Esophagus squamous epithelium (tissue), 5 donors: Measurements from ENCODE around the gene NUDCD3. TPM values are rescaled to one million over a fixed set of nuclear protein-coding genes. Genes with fewer than 3 reads are reported as not detected.

Source experiments
- DNase-seq: peaks from one replicate; lab custom pipeline; 2025; lab: John Stamatoyannopoulos, UW
- H3K27ac ChIP-seq, 4 donors: fragments of 200-600 bp; sonication (generic); one replicate each; pipeline ENCODE4 v1.5.1; 2016 to 2019; ENCODE audit warnings: mild to moderate bottlenecking in 1 of 4
- H3K27me3 ChIP-seq, 4 donors: fragments of 200-600 bp; sonication (generic); 1 replicate in 3 of 4; 2 replicates in 1 of 4; pipeline versions ENCODE4 v1.5.1 to v1.6.0; 2017 to 2021; ENCODE audit warnings: antibody characterized with exemption in 1 of 4
- H3K36me3 ChIP-seq, 3 donors: fragments of 200-600 bp; sonication (generic); one replicate each; pipeline ENCODE4 v1.5.1; 2016 to 2019
- H3K4me1 ChIP-seq, 3 donors: fragments of 200-600 bp; sonication (generic); one replicate each; pipeline ENCODE4 v1.5.1; 2017 to 2019
- H3K4me3 ChIP-seq, 4 donors: fragments of 200-600 bp; sonication (generic); 1 replicate in 3 of 4; 2 replicates in 1 of 4; pipeline ENCODE4 v1.5.1; 2016 to 2019; ENCODE audit warnings: mild to moderate bottlenecking in 2 of 4, moderate library complexity in 1 of 4
- H3K9me3 ChIP-seq, 3 donors: fragments of 200-600 bp; sonication (generic); one replicate each; pipeline ENCODE4 v1.5.1; 2016 to 2019
- POLR2A ChIP-seq, 4 donors: fragments of 450-650 bp; IDR thresholded peaks; one replicate each; pipeline ENCODE4 v1.6.1; 2017; ENCODE audit warnings: antibody characterized with exemption in 4 of 4, mild to moderate bottlenecking in 4 of 4, moderate library complexity in 3 of 4
- WGBS, 2 donors: methylation state at CpG; one replicate each; pipeline ENCODE4 v1.1.5; 2018; 5-methylcytosine and 5-hydroxymethylcytosine counted together
- intact Hi-C: fragments of 100-400 bp; cut with DNase I; formaldehyde crosslinking; loops from one replicate; pipeline ENCODE4 v1.15.0; 2022
- total RNA-seq, 4 donors: library from RNA; depleted of rRNA; stranded (reverse); fragments of >200 nt; gene quantifications; one replicate each; pipeline ENCODE4 v1.1.0, GENCODE V29; 2016
- TF ChIP-seq, protein P1 (sequence below), 6 experiments: fragments of 450-650 bp in 4 of 6; fragments of 200-600 bp in 2 of 6; sonication (generic) in 2 of 6; IDR thresholded peaks; one replicate each; pipeline ENCODE4 v1.5.1; 2016 to 2019; ENCODE audit warnings: antibody characterized with exemption in 6 of 6, mild to moderate bottlenecking in 4 of 6, moderate library complexity in 4 of 6
- donor health status: DM: yes; HTN: yes; CAD: no.

Gene NUDCD3
- total RNA-seq, 4 donors from 2014 or later = 33.5 to 54.0 (median 47.0) TPM

GRCh38 chr7:44403176-44403759 lies 87.2 kb downstream of the NUDCD3 start:
- 94 to 100% methylated on average over 1 to 4 of the region's 4 CpGs for WGBS, 2 donors
- Histone ChIP-seq H3K4me1 (peaks cover 0 to under 1% (median 0%) of the 10 kb centered on the region in 3 donors), H3K4me3 (no peak overlapping the region), H3K9me3 (no peaks in the 10 kb centered on the region), H3K27ac (no peak overlapping the region), H3K36me3 (peaks cover 0 to 82% (median 14%) of the 10 kb centered on the region in 3 donors), H3K27me3 (no peaks in the 10 kb centered on the region)
- no peak for DNase-seq
- TF ChIP-seq, protein P1, sequence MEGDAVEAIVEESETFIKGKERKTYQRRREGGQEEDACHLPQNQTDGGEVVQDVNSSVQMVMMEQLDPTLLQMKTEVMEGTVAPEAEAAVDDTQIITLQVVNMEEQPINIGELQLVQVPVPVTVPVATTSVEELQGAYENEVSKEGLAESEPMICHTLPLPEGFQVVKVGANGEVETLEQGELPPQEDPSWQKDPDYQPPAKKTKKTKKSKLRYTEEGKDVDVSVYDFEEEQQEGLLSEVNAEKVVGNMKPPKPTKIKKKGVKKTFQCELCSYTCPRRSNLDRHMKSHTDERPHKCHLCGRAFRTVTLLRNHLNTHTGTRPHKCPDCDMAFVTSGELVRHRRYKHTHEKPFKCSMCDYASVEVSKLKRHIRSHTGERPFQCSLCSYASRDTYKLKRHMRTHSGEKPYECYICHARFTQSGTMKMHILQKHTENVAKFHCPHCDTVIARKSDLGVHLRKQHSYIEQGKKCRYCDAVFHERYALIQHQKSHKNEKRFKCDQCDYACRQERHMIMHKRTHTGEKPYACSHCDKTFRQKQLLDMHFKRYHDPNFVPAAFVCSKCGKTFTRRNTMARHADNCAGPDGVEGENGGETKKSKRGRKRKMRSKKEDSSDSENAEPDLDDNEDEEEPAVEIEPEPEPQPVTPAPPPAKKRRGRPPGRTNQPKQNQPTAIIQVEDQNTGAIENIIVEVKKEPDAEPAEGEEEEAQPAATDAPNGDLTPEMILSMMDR (IDR thresholded peaks at IDR 0.05) = no peak
- no peak for TF ChIP-seq POLR2A (IDR thresholded peaks at IDR 0.05)
- intact Hi-C loops = no loop called here

- H3K36me3 ChIP-seq = peaks cover 0 to 89% (median 14%) of the 10 kb centered on the region in 3 donors
Observed at GRCh38 chr7:44402401-44403060, 87.9 kb downstream of the NUDCD3 start.

DNA sequence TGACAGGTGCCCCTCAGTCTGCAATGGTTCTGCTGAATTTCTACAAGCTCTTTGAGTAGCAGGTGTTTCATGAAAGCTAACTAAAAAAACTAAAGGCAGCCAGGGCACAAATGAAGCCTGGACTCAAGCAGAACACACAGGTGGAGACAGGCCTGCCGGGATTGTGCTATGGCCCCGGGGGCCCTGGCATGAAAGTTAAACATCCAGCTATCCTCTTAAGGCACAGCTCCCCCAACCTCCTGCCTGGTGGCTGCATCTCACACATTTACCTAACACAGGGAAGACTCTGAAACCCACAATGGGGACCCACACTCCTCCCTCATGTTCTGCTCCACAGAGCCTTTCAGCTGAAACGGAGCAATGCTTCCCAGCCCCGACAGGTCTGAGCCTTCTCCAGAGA lies 88.8 kb downstream of the NUDCD3 start:
- no peak overlapping the region for H3K4me3 ChIP-seq
- H3K27me3 ChIP-seq = no peaks in the 10 kb centered on the region
- no peak overlapping the region for H3K27ac ChIP-seq
- peaks cover 0 to 6% (median 0%) of the 10 kb centered on the region in 3 donors for H3K4me1 ChIP-seq
- 20 to 53% methylated on average over 1 to 2 of the region's 4 CpGs for WGBS, 2 donors
- DNase-seq = no peak
- peaks cover 0 to 93% (median 14%) of the 10 kb centered on the region in 3 donors for H3K36me3 ChIP-seq
- no peaks in the 10 kb centered on the region for H3K9me3 ChIP-seq
- TF ChIP-seq POLR2A (IDR thresholded peaks at IDR 0.05) = no peak
- TF ChIP-seq, protein P1 (IDR thresholded peaks at IDR 0.05) = no peak
- intact Hi-C loops = no loop called here

More at GRCh38 chr7:44402401-44403060, 87.9 kb downstream of the NUDCD3 start:
- intact Hi-C loops = no loop called here
- peaks cover 0 to 6% (median 0%) of the 10 kb centered on the region in 3 donors for H3K4me1 ChIP-seq
- no peaks in the 10 kb centered on the region for H3K27me3 ChIP-seq
- no peak overlapping the region for H3K4me3 ChIP-seq
- 85 to 96% methylated on average over 7 to 12 of the region's 14 CpGs for WGBS, 2 donors
- TF ChIP-seq POLR2A (IDR thresholded peaks at IDR 0.05) = no peak
- TF ChIP-seq, protein P1 (IDR thresholded peaks at IDR 0.05) = no peak
- H3K9me3 ChIP-seq = no peaks in the 10 kb centered on the region
- no peak overlapping the region for H3K27ac ChIP-seq
- no peak for DNase-seq

DNA sequence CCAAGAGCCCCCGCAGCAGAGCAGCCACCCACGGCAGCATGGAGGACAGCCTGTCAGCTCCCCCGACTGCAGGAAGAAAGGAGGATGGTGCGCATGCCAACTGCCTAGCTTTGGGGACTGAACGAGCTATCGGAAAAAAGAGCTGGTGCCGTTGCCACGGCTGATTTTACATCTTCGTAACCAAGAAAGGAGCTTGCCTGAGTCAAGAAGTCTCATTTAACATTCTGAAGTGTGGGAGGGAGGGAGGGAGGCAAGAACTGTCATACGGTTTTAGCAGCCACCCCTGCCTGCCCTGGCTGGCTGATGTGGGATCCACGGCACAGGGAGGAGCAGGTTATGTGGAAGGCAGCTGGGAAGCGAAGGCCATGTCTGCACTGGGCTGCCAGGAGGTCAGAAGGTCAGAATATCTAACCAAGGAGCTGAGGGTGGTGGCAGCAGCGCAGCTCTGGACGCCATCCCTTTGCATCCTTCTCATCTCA lies 90.4 kb downstream of the NUDCD3 start:
- peaks cover 0 to 6% (median 0%) of the 10 kb centered on the region in 3 donors for H3K4me1 ChIP-seq
- H3K4me3 ChIP-seq = no peak overlapping the region
- no peak overlapping the region for H3K27ac ChIP-seq
- DNase-seq = no peak
- TF ChIP-seq, protein P1 (IDR thresholded peaks at IDR 0.05) = no peak
- TF ChIP-seq POLR2A (IDR thresholded peaks at IDR 0.05) = no peak
- intact Hi-C loops = no loop called here
- H3K36me3 ChIP-seq = peaks cover 0 to 92% (median 7%) of the 10 kb centered on the region in 3 donors
- 91 to 93% methylated on average over 12 to 13 of the region's 14 CpGs for WGBS, 2 donors
- no peaks in the 10 kb centered on the region for H3K27me3 ChIP-seq
- no peaks in the 10 kb centered on the region for H3K9me3 ChIP-seq
